ENCODE measurements around the gene LOXL1.

The LOXL1 gene

GRCh38 chr15:73993211-73993994 lies 67.1 kb downstream of the LOXL1 start:
- no peak overlapping the region for H3K4me3 ChIP-seq (ENCODE audit: low read length)
- DNase-seq (ENCODE audit: low read depth): no peak
- no peak for TF ChIP-seq CTCF (conservative IDR thresholded peaks at IDR 0.05; ENCODE audit: low read depth, low read length)

GRCh38 chr15:73994413-73994883 lies 68.2 kb downstream of the LOXL1 start, which contains the start of gene PML:
Gene PML (plus strand): TSS chr15:73994716. CDS start chr15:73994813, 97 bp downstream.
- peak; percentile 65 for DNase-seq (ENCODE audit: low read depth)
- no peak for TF ChIP-seq CTCF (conservative IDR thresholded peaks at IDR 0.05; ENCODE audit: low read depth, low read length)
- H3K4me3 ChIP-seq (ENCODE audit: low read length): peak within 1 kb of the TSS; percentile 89

GRCh38 chr15:73994912-73995622 lies 68.8 kb downstream of the LOXL1 start:
- no peak for TF ChIP-seq CTCF (conservative IDR thresholded peaks at IDR 0.05; ENCODE audit: low read depth, low read length)
- peak overlapping the region; percentile 89 for H3K4me3 ChIP-seq (ENCODE audit: low read length)
- DNase-seq (ENCODE audit: low read depth): no peak

- H3K4me3 ChIP-seq (ENCODE audit: low read length): peak overlapping the region; percentile 23
Observed at GRCh38 chr15:73996267-73996666, 70.0 kb downstream of the LOXL1 start.

GRCh38 chr15:73996939-73997338 lies 70.7 kb downstream of the LOXL1 start:
- no peak for TF ChIP-seq CTCF (conservative IDR thresholded peaks at IDR 0.05; ENCODE audit: low read depth, low read length)
- DNase-seq (ENCODE audit: low read depth): no peak
- peak overlapping the region; percentile 23 for H3K4me3 ChIP-seq (ENCODE audit: low read length)

More at GRCh38 chr15:73996267-73996666, 70.0 kb downstream of the LOXL1 start:
- DNase-seq (ENCODE audit: low read depth): no peak
- no peak for TF ChIP-seq CTCF (conservative IDR thresholded peaks at IDR 0.05; ENCODE audit: low read depth, low read length)

- no peak for DNase-seq (ENCODE audit: low read depth)
- H3K4me3 ChIP-seq (ENCODE audit: low read length): no peak overlapping the region
- no peak for TF ChIP-seq CTCF (conservative IDR thresholded peaks at IDR 0.05; ENCODE audit: low read depth, low read length)
Observed at GRCh38 chr15:73997986-73998385, 71.7 kb downstream of the LOXL1 start.

All from retinal pigment epithelial cell (primary cell).